Stimulated activated CD4-positive, alpha-beta T cell treated with anti-CD3 and anti-CD28 coated beads, Interleukin-1b, Interleukin-23, amount 100 ng/mL, for 1 hour (primary cell): ENCODE measurements around the gene MDN1.
"Not testable (repeated sequence)": the region's sequence is repeated elsewhere in the genome, so short reads cannot be mapped to it uniquely, and the experiment has no call there.

Experiments used
- DNase-seq, 2 donors: peaks; one replicate each; pipeline ENCODE4 v3.0.0-alpha.2; 2020; ENCODE audit warnings: low read depth in 2 of 2

Gene MDN1

GRCh38 chr6:89819336-89820130 lies at the start of gene MDN1:
TSS of gene MDN1 (minus strand) at chr6:89819794. CDS start at chr6:89819607, 187 bp downstream.
- peak; percentile 55 to 57 for DNase-seq

- DNase-seq = no peak
These were observed 46.6 kb upstream of the MDN1 start for GRCh38 chr6:89866024-89866678.

GRCh38 chr6:89862698-89863097 lies 43.1 kb upstream of the MDN1 start:
- no peak for DNase-seq

- no peak for DNase-seq
These were observed 42.7 kb upstream of the MDN1 start for GRCh38 chr6:89862273-89862672.

DNA sequence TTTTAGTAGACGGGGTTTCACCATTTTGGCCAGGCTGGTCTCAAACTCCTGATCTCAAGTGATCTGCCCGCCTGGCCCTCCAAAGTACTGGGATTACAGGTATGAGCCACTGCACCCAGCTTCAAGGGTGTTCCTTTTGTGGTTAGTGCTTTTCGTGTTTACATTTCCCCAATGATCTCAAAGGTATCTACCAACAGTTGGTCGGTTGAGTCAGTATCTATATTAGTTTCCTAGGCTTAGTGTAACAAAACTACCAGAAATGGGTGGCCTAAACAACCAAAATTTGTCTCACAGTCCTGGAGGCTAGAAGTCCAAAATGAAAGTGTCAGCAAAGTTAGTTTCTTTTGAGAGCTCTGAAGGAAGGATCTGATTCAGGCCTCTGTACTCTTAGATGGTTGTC lies 40.1 kb upstream of the MDN1 start:
- no peak for DNase-seq

GRCh38 chr6:89858041-89858440 lies 38.4 kb upstream of the MDN1 start:
- no peak for DNase-seq

- no peak for DNase-seq
These were observed 33.5 kb upstream of the MDN1 start for GRCh38 chr6:89853068-89853467.

- DNase-seq = not testable (repeated sequence)
These were observed 27.9 kb upstream of the MDN1 start for GRCh38 chr6:89847513-89847912.

DNA sequence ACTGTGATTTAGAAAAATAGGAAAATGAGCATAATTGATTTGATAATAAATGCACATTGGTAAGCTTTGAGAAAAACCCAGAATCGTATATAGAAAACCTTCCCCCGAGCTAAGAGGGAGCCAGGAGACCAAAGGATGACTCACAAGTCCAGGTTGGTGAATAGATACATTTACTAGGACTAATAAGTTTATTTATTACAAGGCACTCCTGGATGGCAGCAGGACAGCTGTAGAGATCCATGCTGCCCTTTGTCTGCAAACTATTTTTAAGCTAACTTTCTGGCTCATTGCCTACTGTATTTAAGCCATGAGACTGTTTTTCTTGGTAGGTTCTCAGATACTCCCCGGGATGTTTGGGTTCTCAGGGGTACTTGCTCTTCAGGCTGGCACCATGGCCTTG lies 23.5 kb upstream of the MDN1 start:
- no peak for DNase-seq

- no peak for DNase-seq
These were observed 22.6 kb upstream of the MDN1 start for GRCh38 chr6:89842228-89842627.

DNA sequence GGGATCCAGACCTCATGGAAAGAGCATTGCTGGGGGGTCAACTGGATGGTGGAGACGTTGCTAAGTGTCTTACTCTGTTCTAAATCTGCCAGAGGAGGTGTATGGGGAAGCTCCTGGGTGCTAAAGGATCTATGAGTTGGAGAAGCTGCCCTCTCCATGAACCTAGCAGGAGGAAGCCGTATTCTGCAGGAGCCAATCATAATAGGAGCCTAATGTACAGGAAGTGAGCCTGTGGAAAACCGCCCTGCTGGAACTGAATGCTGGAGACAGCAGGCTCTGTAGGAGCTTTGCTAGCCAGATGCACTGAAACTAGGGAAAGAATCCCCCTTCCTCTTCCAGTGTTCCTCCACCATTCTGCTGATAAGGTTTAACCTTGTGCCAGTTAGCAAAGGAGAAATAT lies 20.9 kb upstream of the MDN1 start:
- DNase-seq = no peak

GRCh38 chr6:89836639-89837222 lies 17.1 kb upstream of the MDN1 start:
- no peak for DNase-seq

DNA sequence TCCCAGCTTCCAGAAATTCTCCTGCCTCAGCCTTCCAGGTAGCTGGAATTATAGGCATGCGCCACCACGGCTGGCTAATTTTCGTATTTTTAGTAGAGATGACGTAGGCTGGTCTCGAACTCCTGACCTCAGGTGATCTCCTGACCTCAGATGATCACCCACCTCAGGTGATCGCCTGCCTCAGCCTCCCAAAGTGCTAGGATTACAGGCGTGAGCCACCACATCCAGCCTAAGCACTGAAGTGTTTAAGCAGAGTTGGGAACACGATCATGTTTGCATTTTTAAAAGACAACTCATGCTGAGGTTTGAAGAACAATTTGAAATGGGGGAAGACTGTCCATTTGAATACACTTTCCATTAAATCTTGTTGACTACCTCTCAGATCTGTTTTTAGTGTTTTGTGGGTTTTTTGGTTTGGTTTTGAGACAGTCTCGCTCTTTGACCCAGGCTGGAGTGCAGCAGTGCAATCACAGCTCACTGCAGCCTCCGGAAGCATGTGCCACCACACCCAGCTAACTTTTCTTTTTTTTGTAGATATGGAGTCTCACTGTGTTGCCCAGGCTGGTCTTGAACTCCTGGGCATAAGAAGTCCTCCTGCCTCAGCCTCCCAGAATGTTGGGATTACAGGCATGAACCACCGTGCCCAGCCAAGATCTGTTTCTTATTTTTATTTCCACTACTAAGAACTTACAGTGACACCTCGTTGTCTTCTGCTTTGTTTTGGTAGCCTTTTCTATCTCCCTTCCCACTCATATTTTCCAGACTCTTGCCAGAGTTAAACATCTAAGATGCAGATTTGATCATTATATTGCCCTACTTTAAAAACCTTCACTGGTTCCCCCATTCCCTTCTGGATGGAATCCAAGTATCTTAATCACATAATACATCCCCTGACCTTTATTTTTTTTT lies 15.5 kb upstream of the MDN1 start:
- no peak for DNase-seq

DNA sequence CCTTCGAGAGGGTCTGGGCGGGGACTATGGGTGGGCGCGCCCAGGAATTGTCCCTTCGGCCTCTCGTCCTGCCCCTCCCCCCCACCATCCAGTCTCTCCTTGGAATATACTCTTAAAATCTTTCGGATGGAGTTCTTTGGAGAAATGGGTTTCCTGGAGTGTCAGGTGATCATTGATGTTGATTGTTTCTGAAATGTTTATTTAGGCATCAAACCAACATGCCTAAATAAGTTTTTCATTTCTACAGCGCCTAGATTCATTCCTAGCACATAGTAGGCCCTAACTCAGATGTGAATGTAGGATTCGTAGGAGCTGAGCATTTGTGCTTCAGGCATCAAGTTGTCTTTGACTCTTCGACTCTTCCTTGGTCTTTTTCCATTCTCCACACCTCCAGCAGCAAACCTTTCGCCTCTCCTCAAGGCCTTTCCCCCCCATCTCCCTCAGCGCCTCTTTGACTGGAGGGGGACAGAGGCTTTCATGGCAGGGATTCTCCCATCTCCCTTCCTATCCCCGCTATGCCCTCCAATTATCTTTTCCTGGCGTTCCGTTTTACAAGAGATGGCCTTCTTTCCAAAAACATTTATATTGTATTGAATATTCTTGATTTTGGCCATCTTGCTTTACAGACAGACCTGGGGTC lies 10.7 kb upstream of the MDN1 start:
- no peak for DNase-seq

DNA sequence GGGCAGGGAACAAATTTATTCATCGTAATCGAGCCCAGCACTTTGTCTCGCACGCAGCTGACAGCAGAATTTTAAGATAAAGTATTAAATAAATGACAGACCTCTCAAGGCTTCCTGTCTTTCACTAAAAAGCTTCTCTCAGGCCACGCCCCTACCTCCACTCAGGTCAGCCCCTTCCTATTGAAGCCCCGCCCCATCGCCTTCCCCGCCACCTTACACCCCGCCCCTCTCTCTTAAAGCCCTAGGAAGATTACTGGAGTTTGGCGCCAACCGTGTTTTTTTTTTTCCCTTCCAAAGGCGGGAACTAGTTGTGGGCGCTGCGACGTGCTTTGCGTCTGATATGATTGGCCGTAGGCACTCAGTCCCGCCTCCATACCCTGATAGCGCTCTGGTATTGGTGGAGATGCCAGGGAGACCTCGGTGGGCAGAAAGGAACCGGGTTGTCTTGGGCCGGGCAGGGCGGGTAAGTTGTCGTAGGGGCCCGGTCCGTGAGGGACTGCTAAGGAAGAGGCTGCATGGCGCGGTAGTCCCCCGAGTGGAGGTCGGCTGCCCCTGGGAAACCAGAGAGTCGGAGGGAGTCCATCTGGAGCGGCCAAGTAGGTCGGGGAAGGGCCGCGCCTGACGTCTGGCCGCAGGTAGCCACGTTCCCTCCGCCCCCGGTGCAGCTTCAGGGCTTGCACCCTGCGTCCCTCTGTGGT lies 10.0 kb upstream of the MDN1 start, which contains the start of gene CASP8AP2:
Gene CASP8AP2, plus strand, starts transcription at position 409 of the 698 bp plus-strand sequence.
- peak; percentile 86 to 89 for DNase-seq

DNA sequence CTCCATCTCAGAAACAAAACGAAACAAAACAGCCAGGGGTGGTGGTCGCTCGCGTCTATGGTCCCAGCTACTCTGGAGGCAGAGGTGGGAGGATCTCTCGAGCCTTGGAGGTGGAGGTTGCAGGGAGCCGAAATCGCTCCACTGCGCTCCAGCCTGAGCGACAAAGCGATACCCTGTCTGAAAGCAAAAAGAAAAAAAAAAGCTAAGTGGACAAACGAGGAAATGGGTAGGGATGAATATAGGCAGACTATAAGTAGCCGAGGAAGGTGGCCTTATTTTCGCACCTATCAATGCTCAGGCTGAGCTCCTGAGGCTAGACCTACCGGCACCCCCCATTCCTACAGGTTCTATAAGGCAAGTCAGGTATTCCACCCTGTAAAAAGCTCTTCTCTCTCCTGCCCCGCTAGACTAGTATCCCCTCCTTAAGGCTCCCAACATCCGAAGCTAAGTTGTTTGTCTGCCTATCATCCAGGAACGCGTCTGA lies 9.4 kb upstream of the MDN1 start:
- no peak for DNase-seq

DNA sequence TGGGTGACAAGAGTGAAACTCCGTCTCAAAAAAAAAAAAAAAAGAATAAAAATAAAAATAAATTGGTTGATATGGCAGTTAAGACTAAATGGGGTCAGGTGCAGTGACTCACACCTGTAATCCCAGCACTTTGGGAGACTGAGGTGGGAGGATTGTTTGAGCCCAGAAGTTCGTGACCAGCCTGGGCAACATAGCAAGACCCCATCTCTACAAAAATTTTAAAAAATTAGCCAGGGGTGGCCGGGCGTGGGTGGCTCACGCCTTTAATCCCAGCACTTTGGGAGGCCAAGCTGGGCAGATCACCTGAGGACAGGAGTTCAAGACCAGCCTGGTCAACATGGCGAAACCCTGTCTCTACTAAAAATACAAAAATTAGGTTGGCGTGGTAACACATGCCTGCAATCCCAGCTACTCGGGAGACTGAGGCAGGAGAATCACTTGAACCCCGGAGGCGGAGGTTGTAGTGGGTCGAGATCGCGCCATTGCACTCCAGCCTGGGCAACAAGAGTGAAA lies 8.9 kb upstream of the MDN1 start:
- not testable (repeated sequence) for DNase-seq

- no peak for DNase-seq
These were observed 6.5 kb upstream of the MDN1 start for GRCh38 chr6:89826029-89826528.

DNA sequence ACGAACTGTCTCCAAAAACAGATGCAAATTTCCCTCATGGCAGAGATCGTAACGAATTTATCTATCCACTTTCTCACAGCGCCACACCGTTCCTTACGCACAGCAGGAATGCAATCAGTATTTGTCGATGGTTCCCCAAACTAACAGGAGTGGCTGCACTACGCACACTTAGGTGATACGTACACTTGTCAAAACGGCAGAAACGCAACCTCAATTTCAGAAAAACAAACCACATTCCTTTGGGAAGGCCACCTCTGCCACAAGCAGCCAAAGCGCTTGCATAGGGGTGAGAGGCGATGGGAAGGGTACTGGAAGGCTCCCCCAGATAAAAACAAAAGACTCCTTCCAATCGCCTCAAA lies 638 bp downstream of the MDN1 start:
- no peak for DNase-seq

DNA sequence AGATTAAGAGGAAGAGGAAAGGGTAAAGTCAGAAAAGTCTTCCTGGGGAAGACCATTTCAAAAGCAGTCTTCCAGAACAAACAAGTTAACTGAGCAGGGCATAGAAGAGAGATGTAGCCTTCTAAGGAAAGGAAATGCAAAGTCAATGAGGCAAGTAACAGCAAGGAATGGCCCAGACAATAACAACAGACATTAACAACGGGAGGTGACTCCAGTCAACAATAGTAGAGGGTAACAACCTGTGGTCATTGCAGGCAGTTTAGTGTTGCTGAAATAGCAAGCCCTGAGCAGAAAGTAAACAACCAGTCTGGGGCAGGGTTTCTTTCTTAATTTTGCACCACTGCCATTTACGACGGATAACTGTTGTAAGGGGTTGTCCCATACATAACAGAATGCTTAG lies 2.1 kb downstream of the MDN1 start:
- no peak for DNase-seq
